Measurements from ENCODE around the gene TRIM63. TPM values are rescaled to one million over a fixed set of nuclear protein-coding genes. Genes with fewer than 3 reads are reported as not detected.

Gene TRIM63
- total and polyA plus RNA-seq, 2 of the 8 experiments (the other 6 are each of a cell fraction or from before 2014, with no cell fraction given) = not detected

DNA sequence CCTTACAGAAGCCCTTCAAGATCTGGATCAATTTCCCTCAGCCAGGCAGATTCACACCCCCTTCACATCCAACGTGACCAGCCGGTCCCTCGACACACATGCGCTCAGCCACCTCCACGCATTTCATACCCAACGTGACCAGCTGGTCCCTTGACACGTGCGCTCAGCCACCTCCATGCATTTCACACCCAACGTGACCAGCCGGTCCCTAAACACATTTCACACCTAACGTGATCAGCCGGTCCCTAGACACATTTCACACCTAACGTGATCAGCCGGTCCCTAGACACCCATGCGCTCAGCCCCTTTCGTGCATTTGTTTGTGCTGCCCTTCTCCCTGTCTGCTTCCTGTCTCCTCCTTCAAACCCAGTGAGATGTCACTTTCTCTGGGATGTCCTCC, 60.7 kb downstream of the TRIM63 start:
- Histone ChIP-seq H3K4me3 (ENCODE audit: extremely low read depth in 1 of 4, insufficient read depth in 2 of 4, low read depth in 3 of 4, low read length in 4 of 4) (no peak overlapping the region), H3K56ac (replicated peaks; ENCODE audit: insufficient read length, low read depth, low read length) (no peak overlapping the region), H3K14ac (ENCODE audit: insufficient read length) (no peak overlapping the region), H3K4me2 (ENCODE audit: insufficient read depth in 1 of 2, low read depth in 2 of 2, low read length in 2 of 2) (no peak overlapping the region), H4K91ac (replicated peaks; ENCODE audit: insufficient read length, low read length) (no peak overlapping the region), H3K23me2 (ENCODE audit: low read depth, low read length) (no peaks in the 10 kb centered on the region), H2BK120ac (replicated peaks; ENCODE audit: low read depth, low read length) (no peak overlapping the region), H2AFZ (ENCODE audit: low read length) (peak overlapping the region; percentile 40; the same call in 1 of the 2 replicates), H3K27me3 (replicated peaks in 1 of 4; ENCODE audit: control insufficient read depth in 3 of 4, extremely low read depth in 1 of 4, insufficient read depth in 3 of 4, low read length in 3 of 4) (no peaks in the 10 kb centered on the region), H3K4me1 (replicated peaks in 1 of 4; ENCODE audit: control insufficient read depth in 3 of 4, insufficient read depth in 4 of 4, low read length in 3 of 4) (peaks cover 0 to 5% (median 3%) of the 10 kb centered on the region in 4 experiments; a peak in 6 of 7 replicates), H3K36me3 (ENCODE audit: control insufficient read depth in 2 of 4, insufficient read depth in 4 of 4, low read length in 3 of 4) (no peaks in the 10 kb centered on the region), H3K9me3 (ENCODE audit: insufficient read depth in 2 of 2, low read depth in 1 of 2, low read length in 1 of 2) (no peaks in the 10 kb centered on the region), H2BK12ac (ENCODE audit: low read depth, low read length) (0 out of 2 replicates have a peak overlapping the region, but pooled peaks have one; percentile 50), H2BK20ac (ENCODE audit: low read length) (no peak overlapping the region), H2AK5ac (ENCODE audit: low read depth, low read length) (no peak overlapping the region; the same call in 1 of the 2 replicates), H4K20me1 (replicated peaks in 1 of 2; ENCODE audit: control insufficient read depth in 1 of 2, insufficient read depth in 2 of 2, low read length in 2 of 2) (no peaks in the 10 kb centered on the region), H2BK15ac (ENCODE audit: low read length) (no peak overlapping the region), H3K79me2 (ENCODE audit: control insufficient read depth in 1 of 2, insufficient read depth in 2 of 2, low read length in 2 of 2) (no peaks in the 10 kb centered on the region), H2BK5ac (ENCODE audit: low read depth, low read length) (no peak overlapping the region), H4K8ac (ENCODE audit: extremely low read depth, insufficient read depth, low read length) (no peak overlapping the region), H3K4ac (replicated peaks; ENCODE audit: insufficient read length, low read depth, low read length) (no peak overlapping the region), H3K9ac (replicated peaks in 1 of 4; ENCODE audit: extremely low read depth in 1 of 4, low read depth in 3 of 4, low read length in 3 of 4) (no peak overlapping the region), H3K27ac (ENCODE audit: low read depth, low read length) (no peak overlapping the region), H3K23ac (ENCODE audit: insufficient read length) (no peak overlapping the region), H3K79me1 (ENCODE audit: low read depth, low read length) (no peaks in the 10 kb centered on the region), H4K5ac (ENCODE audit: insufficient read length, low read depth, low read length) (no peak overlapping the region), H3K18ac (ENCODE audit: extremely low read depth, low read length) (no peak overlapping the region)
- DNase-seq (ENCODE audit: low read depth in 1 of 2, low spot score in 2 of 2) (no peak), FAIRE-seq (no peak)
- ChIA-PET CTCF (ENCODE audit: partially characterized antibody) (interaction anchor here (1.3 to 5.8 kb wide), 2 partner anchors 9 to 110 kb away, joined by 5 to 66 read pairs; partner anchors contain the start of gene PAFAH2), POLR2A (ENCODE audit: partially characterized antibody) (interaction anchor here (1.0 kb wide), 1 partner anchor 9 kb away, joined by 3 read pairs; the partner anchor contains the start of gene PAFAH2)
- TF ChIP-seq, protein P1, sequence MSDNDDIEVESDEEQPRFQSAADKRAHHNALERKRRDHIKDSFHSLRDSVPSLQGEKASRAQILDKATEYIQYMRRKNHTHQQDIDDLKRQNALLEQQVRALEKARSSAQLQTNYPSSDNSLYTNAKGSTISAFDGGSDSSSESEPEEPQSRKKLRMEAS (IDR thresholded peaks at IDR 0.05) = 0 out of 2 replicates have a peak, but pooled peaks have one; percentile 16
- no peak for TF ChIP-seq CHD1 (IDR thresholded peaks at IDR 0.05; ENCODE audit: low read depth, low read length)
- 95% methylated on average over 16 of the region's 16 CpGs; no CpG with 5 or more reads in 1 of the 2 experiments for WGBS, 2 experiments (ENCODE audit: extremely low coverage in 1 of 2, insufficient coverage in 1 of 2, insufficient read length in 1 of 2, insufficient replicate concordance in 2 of 2, low coverage in 1 of 2, low lambda C conversion rate in 2 of 2, missing lambda C conversion rate in 1 of 2)

Data from H1 (cell line).